Lower lobe of right lung (tissue), 2 donors: ENCODE results near the gene CUL2. TPM values are rescaled to one million over a fixed set of nuclear protein-coding genes. Genes with fewer than 3 reads are reported as not detected.
"Not testable (repeated sequence)": the region's sequence is repeated elsewhere in the genome, so short reads cannot be mapped to it uniquely, and the experiment has no call there.

ENCODE experiments used
- ATAC-seq, 2 donors: fragments of 200-7000 bp; cut with Tn5 transposase; one replicate each; pipeline ENCODE4 v1.9.1; 2020 to 2022; ENCODE audit warnings: mild to moderate bottlenecking in 2 of 2, moderate library complexity in 2 of 2
- DNase-seq: peaks from one replicate; pipeline ENCODE4 v3.0.0-alpha.2; 2020
- H3K27ac ChIP-seq: fragments of 200-600 bp; one replicate; pipeline ENCODE4 v1.8.0; 2022
- H3K27me3 ChIP-seq: fragments of 200-600 bp; one replicate; pipeline ENCODE4 v1.8.0; 2022; ENCODE audit warnings: low read depth
- H3K36me3 ChIP-seq: fragments of 200-600 bp; one replicate; pipeline ENCODE4 v1.8.0; 2022; ENCODE audit warnings: mild to moderate bottlenecking
- H3K4me1 ChIP-seq: fragments of 200-600 bp; one replicate; pipeline ENCODE4 v1.8.0; 2022
- H3K4me3 ChIP-seq: fragments of 200-600 bp; one replicate; pipeline ENCODE4 v1.8.0; 2022; ENCODE audit warnings: mild to moderate bottlenecking
- H3K9me3 ChIP-seq: fragments of 200-600 bp; one replicate; pipeline ENCODE4 v1.8.0; 2022
- intact Hi-C: fragments of 100-400 bp; cut with DNase I; formaldehyde crosslinking; loops from one replicate; pipeline ENCODE4 v1.11.0; 2022
- total RNA-seq: library from RNA; stranded (reverse); fragmentation: NEBNext Ultra II Directional; extraction: Animal tissue kit (Norgen Biotek cat#: 25700); gene quantifications from one replicate; pipeline ENCODE4 v1.2.1, GENCODE V29; 2021
- TF ChIP-seq, protein P1 (sequence below): fragments of 200-600 bp; IDR thresholded peaks from one replicate; pipeline ENCODE4 v1.8.0; 2022; ENCODE audit warnings: antibody characterized with exemption, mild to moderate bottlenecking
- donor health status: DM: no; HTN: yes; CAD: no; lungs with severe emphysema.

The CUL2 gene
- total RNA-seq, 1 donor from 2014 or later = 36.4 TPM

DNA sequence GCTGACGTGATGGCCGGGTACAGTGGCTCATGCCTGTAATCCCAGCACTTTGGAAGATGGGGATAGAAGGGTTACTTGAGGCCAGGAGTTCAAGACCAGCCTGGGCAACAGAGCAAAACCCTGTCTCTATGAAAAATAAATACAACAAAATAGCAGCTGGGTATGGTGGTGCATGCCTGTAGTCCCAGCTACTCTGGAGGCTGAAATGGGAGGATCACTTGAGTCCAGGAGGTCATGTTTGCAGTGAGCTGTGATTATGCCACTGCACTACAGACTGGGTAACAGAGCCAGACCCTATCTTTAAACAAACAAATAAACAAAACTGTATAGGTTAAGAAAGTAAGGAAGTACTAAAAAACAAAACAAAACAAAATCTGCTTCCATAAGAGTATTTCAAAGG is 6.2 kb upstream of the CUL2 start:
- Histone ChIP-seq H3K27me3 (no peaks in the 10 kb centered on the region), H3K9me3 (no peaks in the 10 kb centered on the region), H3K4me1 (no peaks in the 10 kb centered on the region), H3K36me3 (no peaks in the 10 kb centered on the region), H3K27ac (no peak overlapping the region), H3K4me3 (no peak overlapping the region)
- ATAC-seq (no peak), DNase-seq (no peak)
- intact Hi-C loops = no loop called here
- TF ChIP-seq, protein P1, sequence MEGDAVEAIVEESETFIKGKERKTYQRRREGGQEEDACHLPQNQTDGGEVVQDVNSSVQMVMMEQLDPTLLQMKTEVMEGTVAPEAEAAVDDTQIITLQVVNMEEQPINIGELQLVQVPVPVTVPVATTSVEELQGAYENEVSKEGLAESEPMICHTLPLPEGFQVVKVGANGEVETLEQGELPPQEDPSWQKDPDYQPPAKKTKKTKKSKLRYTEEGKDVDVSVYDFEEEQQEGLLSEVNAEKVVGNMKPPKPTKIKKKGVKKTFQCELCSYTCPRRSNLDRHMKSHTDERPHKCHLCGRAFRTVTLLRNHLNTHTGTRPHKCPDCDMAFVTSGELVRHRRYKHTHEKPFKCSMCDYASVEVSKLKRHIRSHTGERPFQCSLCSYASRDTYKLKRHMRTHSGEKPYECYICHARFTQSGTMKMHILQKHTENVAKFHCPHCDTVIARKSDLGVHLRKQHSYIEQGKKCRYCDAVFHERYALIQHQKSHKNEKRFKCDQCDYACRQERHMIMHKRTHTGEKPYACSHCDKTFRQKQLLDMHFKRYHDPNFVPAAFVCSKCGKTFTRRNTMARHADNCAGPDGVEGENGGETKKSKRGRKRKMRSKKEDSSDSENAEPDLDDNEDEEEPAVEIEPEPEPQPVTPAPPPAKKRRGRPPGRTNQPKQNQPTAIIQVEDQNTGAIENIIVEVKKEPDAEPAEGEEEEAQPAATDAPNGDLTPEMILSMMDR = no peak

- no peaks in the 10 kb centered on the region for H3K27me3 ChIP-seq
- H3K4me3 ChIP-seq = no peak overlapping the region
- peak; percentile 48 for DNase-seq
- no peaks in the 10 kb centered on the region for H3K9me3 ChIP-seq
- peaks cover 17% of the 10 kb centered on the region for H3K4me1 ChIP-seq
- H3K36me3 ChIP-seq = no peaks in the 10 kb centered on the region
- ATAC-seq = no peak
- intact Hi-C loops = no loop called here
- H3K27ac ChIP-seq = no peak overlapping the region
- TF ChIP-seq, protein P1 = no peak
Observed at GRCh38 chr10:35092851-35093250, 2.7 kb upstream of the CUL2 start.

GRCh38 chr10:35091994-35092790 is 2.1 kb upstream of the CUL2 start:
- H3K36me3 ChIP-seq = no peaks in the 10 kb centered on the region
- H3K9me3 ChIP-seq = no peaks in the 10 kb centered on the region
- no peak for ATAC-seq
- intact Hi-C loops = no loop called here
- no peaks in the 10 kb centered on the region for H3K27me3 ChIP-seq
- H3K4me3 ChIP-seq = no peak overlapping the region
- no peak for DNase-seq
- TF ChIP-seq, protein P1 = no peak
- no peak overlapping the region for H3K27ac ChIP-seq
- H3K4me1 ChIP-seq = peaks cover 24% of the 10 kb centered on the region

GRCh38 chr10:35089611-35090161 is 455 bp downstream of the CUL2 start:
- TF ChIP-seq, protein P1 = no peak
- DNase-seq (no peak), ATAC-seq (peak; percentile 21 to 39)
- intact Hi-C loops = no loop called here
- H3K9me3 ChIP-seq = no peaks in the 10 kb centered on the region
- no peaks in the 10 kb centered on the region for H3K36me3 ChIP-seq
- no peaks in the 10 kb centered on the region for H3K27me3 ChIP-seq
- peak overlapping the region; percentile 82 for H3K4me3 ChIP-seq
- H3K27ac ChIP-seq = peak overlapping the region; percentile 93
- H3K4me1 ChIP-seq = peaks cover 31% of the 10 kb centered on the region

DNA sequence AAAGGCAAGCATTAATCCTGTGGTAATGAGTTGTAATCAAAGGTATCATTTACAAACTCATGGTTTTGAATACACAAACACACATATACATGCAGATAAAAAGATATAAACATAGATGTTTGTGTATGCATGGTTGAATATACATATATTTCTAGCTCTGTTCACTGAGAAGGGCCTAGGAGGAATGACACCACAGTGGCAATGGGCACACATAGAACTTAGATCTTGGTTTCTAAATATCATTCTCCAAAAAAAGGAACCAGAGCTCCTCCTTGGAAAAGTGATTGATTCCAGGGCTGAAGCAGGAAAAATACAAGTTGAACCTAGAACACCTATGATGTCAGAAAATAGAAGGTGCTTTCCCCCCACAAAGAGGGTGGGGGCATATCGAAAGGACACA is 6.9 kb downstream of the CUL2 start:
- ATAC-seq = no peak
- Histone ChIP-seq H3K27ac (no peak overlapping the region), H3K4me3 (no peak overlapping the region), H3K36me3 (no peaks in the 10 kb centered on the region), H3K9me3 (no peaks in the 10 kb centered on the region), H3K4me1 (peaks cover 18% of the 10 kb centered on the region), H3K27me3 (no peaks in the 10 kb centered on the region)
- no peak for DNase-seq
- intact Hi-C loops = no loop called here
- TF ChIP-seq, protein P1 = no peak

DNA sequence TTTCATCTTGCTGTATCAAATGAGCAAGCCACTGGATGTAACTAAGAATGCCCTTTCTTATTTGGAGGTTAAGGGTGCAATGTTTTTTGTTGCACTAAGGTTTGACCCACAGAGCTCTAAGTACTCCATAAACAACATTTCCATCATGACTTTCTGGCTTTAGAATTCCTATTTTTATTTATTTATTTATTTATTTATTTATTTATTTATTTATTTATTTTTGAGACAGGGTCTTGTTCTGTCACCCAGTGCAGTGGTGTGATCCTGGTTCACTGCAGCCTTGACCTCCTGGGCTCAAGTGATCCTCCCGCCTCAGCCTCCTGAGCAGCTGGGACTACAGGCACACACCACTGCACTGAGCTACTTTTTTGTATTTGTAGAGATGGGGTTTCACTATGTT is 9.9 kb downstream of the CUL2 start:
- ATAC-seq, H3K9me3 ChIP-seq, DNase-seq, intact Hi-C loops, H3K4me3 ChIP-seq, H3K27me3 ChIP-seq, H3K4me1 ChIP-seq, H3K27ac ChIP-seq: not testable (repeated sequence)
- peaks cover 11% of the 10 kb centered on the region for H3K36me3 ChIP-seq
